Neural progenitor cell (in vitro differentiated cells): ENCODE results near the gene FBP1. TPM values are rescaled to one million over a fixed set of nuclear protein-coding genes. Genes with fewer than 3 reads are reported as not detected.
"Not testable (repeated sequence)": the region's sequence is repeated elsewhere in the genome, so short reads cannot be mapped to it uniquely, and the experiment has no call there.

ENCODE experiments used
- DNase-seq: peaks from one replicate; pipeline ENCODE4 v3.0.0-alpha.2; 2016; ENCODE audit warnings: low spot score
- H2AFZ ChIP-seq: fragments of 200-600 bp; sonication (generic); replicated peaks from 2 replicates; pipeline ENCODE4 v1.6.1; 2016; ENCODE audit warnings: antibody characterized with exemption
- H3F3A ChIP-seq: fragments of 200-600 bp; sonication (generic); 2 replicates; pipeline ENCODE4 v1.6.1; 2016; ENCODE audit warnings: antibody characterized with exemption, low read depth
- H3K27ac ChIP-seq: fragments of 200-600 bp; sonication (generic); 2 replicates; pipeline ENCODE4 v1.5.1; 2016; ENCODE audit warnings: mild to moderate bottlenecking
- H3K27me3 ChIP-seq: fragments of 200-600 bp; sonication (generic); 2 replicates; pipeline ENCODE4 v1.6.1; 2016; ENCODE audit warnings: mild to moderate bottlenecking, moderate library complexity
- H3K36me3 ChIP-seq: fragments of 200-600 bp; sonication (generic); 2 replicates; pipeline ENCODE4 v1.5.1; 2016
- H3K4me1 ChIP-seq: fragments of 200-600 bp; sonication (generic); 2 replicates; pipeline ENCODE4 v1.6.1; 2016; ENCODE audit warnings: mixed run types
- H3K4me2 ChIP-seq: fragments of 200-600 bp; sonication (generic); 2 replicates; pipeline ENCODE4 v1.6.1; 2016
- H3K4me3 ChIP-seq: fragments of 200-600 bp; sonication (generic); 2 replicates; pipeline ENCODE4 v1.5.1; 2016
- H3K79me2 ChIP-seq: fragments of 200-600 bp; sonication (generic); 2 replicates; pipeline ENCODE4 v1.6.1; 2016; ENCODE audit warnings: low read depth
- H3K9ac ChIP-seq: fragments of 200-600 bp; sonication (generic); 2 replicates; pipeline ENCODE4 v1.6.1; 2016
- H3K9me3 ChIP-seq: fragments of 200-600 bp; sonication (generic); 2 replicates; pipeline ENCODE4 v1.5.1; 2016; ENCODE audit warnings: low read depth
- H4K20me1 ChIP-seq: fragments of 200-600 bp; sonication (generic); 2 replicates; pipeline ENCODE4 v1.6.1; 2016; ENCODE audit warnings: low read depth
- H3K27ac Mint-ChIP-seq: 3 replicates; pipeline ENCODE4 v1.8.0; 2021; ENCODE audit warnings: mixed read lengths
- H3K27me3 Mint-ChIP-seq: 2 replicates; pipeline ENCODE4 v1.8.0; 2022; ENCODE audit warnings: low read depth, mild to moderate bottlenecking, inconsistent platforms, moderate library complexity, mixed read lengths; ENCODE audit not compliant: insufficient read depth
- H3K36me3 Mint-ChIP-seq: 3 replicates; pipeline ENCODE4 v1.8.0; 2021; ENCODE audit warnings: mixed read lengths
- H3K4me1 Mint-ChIP-seq: 3 replicates; pipeline ENCODE4 v1.8.0; 2021; ENCODE audit warnings: mixed read lengths
- H3K4me3 Mint-ChIP-seq: 3 replicates; pipeline ENCODE4 v1.8.0; 2021; ENCODE audit warnings: mild to moderate bottlenecking, moderate library complexity, mixed read lengths
- H3K9me3 Mint-ChIP-seq: 3 replicates; pipeline ENCODE4 v1.8.0; 2020; ENCODE audit warnings: mixed read lengths
- EZH2 ChIP-seq: fragments of 200-600 bp; sonication (generic); IDR thresholded peaks from 2 replicates; pipeline ENCODE4 v1.6.1; 2017; ENCODE audit warnings: antibody characterized with exemption, mild to moderate bottlenecking, moderate library complexity
- EZH2phosphoT487 ChIP-seq: fragments of 200-600 bp; sonication (generic); IDR thresholded peaks from 2 replicates; pipeline ENCODE4 v1.6.1; 2017; ENCODE audit warnings: antibody characterized with exemption
- total RNA-seq: library from RNA; depleted of rRNA; stranded (reverse); fragments of >200 nt; gene quantifications from 2 replicates; pipeline ENCODE4 v1.2.3, GENCODE V29; 2015; ENCODE audit warnings: low replicate concordance
- TF ChIP-seq, protein P1 (sequence below): fragments of 200-600 bp; sonication (generic); IDR thresholded peaks from 2 replicates; pipeline ENCODE4 v1.5.1; 2017; ENCODE audit warnings: antibody characterized with exemption, mild to moderate bottlenecking

FBP1 gene
- total RNA-seq, 1 donor from 2014 or later, result not detected

DNA sequence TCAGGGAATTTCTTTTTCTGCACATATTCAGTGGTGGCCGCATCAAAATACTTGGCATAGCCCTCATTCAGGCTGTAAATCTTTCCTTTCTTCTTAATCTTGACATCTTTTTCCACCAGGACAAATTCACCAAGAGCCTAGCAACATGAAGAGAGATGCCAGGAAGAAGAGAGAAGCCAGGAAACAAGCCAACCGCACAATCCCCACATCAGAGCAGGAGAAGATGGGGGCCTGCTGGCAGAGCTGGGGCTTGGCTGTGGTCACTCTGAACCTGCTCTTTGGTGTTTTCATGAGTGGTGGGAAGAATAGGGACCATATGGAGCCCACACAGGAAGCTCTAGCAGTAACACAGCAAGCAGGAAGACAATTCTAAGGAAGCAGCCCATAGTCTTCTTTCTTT lies 72.0 kb downstream of the FBP1 start:
- Mint-ChIP-seq H3K4me1 (no peaks in the 10 kb centered on the region), H3K27ac (no peak overlapping the region), H3K36me3 (peaks cover 9% of the 10 kb centered on the region), H3K27me3 (peaks cover 5% of the 10 kb centered on the region), H3K9me3 (no peaks in the 10 kb centered on the region), H3K4me3 (no peak overlapping the region)
- TF ChIP-seq, protein P1, sequence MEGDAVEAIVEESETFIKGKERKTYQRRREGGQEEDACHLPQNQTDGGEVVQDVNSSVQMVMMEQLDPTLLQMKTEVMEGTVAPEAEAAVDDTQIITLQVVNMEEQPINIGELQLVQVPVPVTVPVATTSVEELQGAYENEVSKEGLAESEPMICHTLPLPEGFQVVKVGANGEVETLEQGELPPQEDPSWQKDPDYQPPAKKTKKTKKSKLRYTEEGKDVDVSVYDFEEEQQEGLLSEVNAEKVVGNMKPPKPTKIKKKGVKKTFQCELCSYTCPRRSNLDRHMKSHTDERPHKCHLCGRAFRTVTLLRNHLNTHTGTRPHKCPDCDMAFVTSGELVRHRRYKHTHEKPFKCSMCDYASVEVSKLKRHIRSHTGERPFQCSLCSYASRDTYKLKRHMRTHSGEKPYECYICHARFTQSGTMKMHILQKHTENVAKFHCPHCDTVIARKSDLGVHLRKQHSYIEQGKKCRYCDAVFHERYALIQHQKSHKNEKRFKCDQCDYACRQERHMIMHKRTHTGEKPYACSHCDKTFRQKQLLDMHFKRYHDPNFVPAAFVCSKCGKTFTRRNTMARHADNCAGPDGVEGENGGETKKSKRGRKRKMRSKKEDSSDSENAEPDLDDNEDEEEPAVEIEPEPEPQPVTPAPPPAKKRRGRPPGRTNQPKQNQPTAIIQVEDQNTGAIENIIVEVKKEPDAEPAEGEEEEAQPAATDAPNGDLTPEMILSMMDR, result no peak
- TF ChIP-seq EZH2 (no peak), EZH2phosphoT487 (no peak)
- Histone ChIP-seq H3K27me3 (no peaks in the 10 kb centered on the region), H3F3A (no peaks in the 10 kb centered on the region), H3K4me2 (no peak overlapping the region), H4K20me1 (no peaks in the 10 kb centered on the region), H3K4me1 (no peaks in the 10 kb centered on the region), H3K9ac (no peak overlapping the region), H3K36me3 (peaks cover 7% of the 10 kb centered on the region), H3K79me2 (no peaks in the 10 kb centered on the region), H3K9me3 (no peaks in the 10 kb centered on the region), H3K27ac (no peak overlapping the region), H2AFZ (no peak overlapping the region), H3K4me3 (no peak overlapping the region)
- no peak for DNase-seq

DNA sequence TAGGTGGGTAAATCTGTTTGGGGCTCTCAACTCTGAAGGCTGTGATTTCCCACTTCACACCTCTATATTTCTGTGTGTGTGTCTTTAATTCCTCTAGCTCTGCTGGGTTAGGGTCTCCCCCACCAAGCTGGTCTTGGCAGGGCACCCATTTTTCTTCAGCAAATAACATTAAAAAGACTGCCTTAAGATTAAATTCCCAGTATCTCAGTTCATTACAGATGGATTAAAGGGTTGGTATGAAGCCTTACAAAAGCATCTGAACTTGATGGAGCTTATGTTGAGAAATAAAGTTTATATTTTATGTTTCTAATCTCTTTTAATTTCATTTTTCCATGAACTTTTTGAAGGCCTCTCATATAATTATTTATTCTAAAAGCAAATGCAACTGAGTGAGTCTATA lies 72.8 kb downstream of the FBP1 start:
- Histone ChIP-seq H3K4me2 (no peak overlapping the region), H4K20me1 (no peaks in the 10 kb centered on the region), H3K27me3 (no peaks in the 10 kb centered on the region), H3K27ac (no peak overlapping the region), H2AFZ (no peak overlapping the region), H3K79me2 (no peaks in the 10 kb centered on the region), H3F3A (no peaks in the 10 kb centered on the region), H3K9me3 (no peaks in the 10 kb centered on the region), H3K4me1 (no peaks in the 10 kb centered on the region), H3K9ac (no peak overlapping the region), H3K4me3 (no peak overlapping the region), H3K36me3 (peaks cover 7% of the 10 kb centered on the region)
- no peak overlapping the region for H3K27ac Mint-ChIP-seq
- H3K4me3 Mint-ChIP-seq, result no peak overlapping the region
- H3K9me3 Mint-ChIP-seq, result no peaks in the 10 kb centered on the region
- H3K27me3 Mint-ChIP-seq, result peaks cover 2% of the 10 kb centered on the region
- H3K36me3 Mint-ChIP-seq, result peaks cover 9% of the 10 kb centered on the region
- no peaks in the 10 kb centered on the region for H3K4me1 Mint-ChIP-seq
- TF ChIP-seq EZH2phosphoT487, result no peak
- TF ChIP-seq, protein P1, result no peak
- no peak for TF ChIP-seq EZH2
- DNase-seq, result no peak

DNA sequence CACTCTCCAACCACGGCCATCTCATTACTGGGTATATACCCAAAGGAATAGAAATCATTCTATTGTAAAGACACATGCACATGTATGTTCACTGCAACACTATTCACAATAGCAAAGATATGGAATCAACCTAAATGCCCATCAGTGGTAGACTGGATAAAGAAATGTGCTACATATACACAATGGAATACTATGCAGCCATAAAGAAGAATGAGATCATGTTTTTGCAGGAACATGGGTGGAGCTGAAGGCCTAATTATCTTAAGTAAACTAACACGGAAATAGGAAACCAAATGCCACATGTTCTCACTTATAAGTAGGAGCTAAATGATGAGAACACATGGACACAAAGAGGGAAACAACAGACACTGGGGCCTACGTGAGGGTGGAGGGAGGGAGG lies 75.0 kb downstream of the FBP1 start:
- not testable (repeated sequence) for H3K9me3 ChIP-seq, H3K27me3 Mint-ChIP-seq, H4K20me1 ChIP-seq, H3K36me3 ChIP-seq, H3K79me2 ChIP-seq, H3K27ac Mint-ChIP-seq, H3K4me1 ChIP-seq, H3K4me3 ChIP-seq, H3K9ac ChIP-seq, H3K27me3 ChIP-seq, H3K4me1 Mint-ChIP-seq, DNase-seq, H3K4me3 Mint-ChIP-seq, H2AFZ ChIP-seq, H3K4me2 ChIP-seq, H3F3A ChIP-seq, H3K27ac ChIP-seq, H3K9me3 Mint-ChIP-seq
- peaks cover 11% of the 10 kb centered on the region for H3K36me3 Mint-ChIP-seq

DNA sequence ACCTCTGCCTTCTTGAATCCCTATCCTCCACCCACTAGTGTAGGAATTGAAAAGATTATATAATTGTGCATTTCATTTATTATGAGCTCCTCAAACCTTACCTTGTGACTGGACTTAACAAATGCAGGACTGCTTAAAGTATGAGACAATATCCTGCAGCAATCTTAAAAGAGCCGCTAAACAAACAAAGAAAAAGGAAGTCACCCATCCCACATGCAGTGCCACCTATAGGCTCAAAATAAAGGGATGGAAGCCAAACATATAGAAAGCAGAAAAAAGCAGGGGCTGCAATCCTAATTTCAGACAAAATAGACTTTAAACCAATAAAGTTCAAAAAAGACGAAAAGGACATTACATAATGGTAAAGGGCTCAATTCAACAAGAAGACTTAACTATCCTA lies 75.8 kb downstream of the FBP1 start:
- Mint-ChIP-seq H3K4me3 (no peak overlapping the region), H3K27ac (no peak overlapping the region), H3K4me1 (no peaks in the 10 kb centered on the region), H3K9me3 (no peaks in the 10 kb centered on the region), H3K36me3 (peaks cover 11% of the 10 kb centered on the region), H3K27me3 (peaks cover 2% of the 10 kb centered on the region)
- Histone ChIP-seq H3K9me3 (no peaks in the 10 kb centered on the region), H3K27me3 (no peaks in the 10 kb centered on the region), H3K79me2 (no peaks in the 10 kb centered on the region), H4K20me1 (no peaks in the 10 kb centered on the region), H3K4me1 (no peaks in the 10 kb centered on the region), H3F3A (no peaks in the 10 kb centered on the region), H3K4me3 (no peak overlapping the region), H3K36me3 (peaks cover 7% of the 10 kb centered on the region), H2AFZ (no peak overlapping the region), H3K27ac (no peak overlapping the region), H3K4me2 (no peak overlapping the region), H3K9ac (no peak overlapping the region)
- DNase-seq, result no peak
- TF ChIP-seq, protein P1, result no peak
- no peak for TF ChIP-seq EZH2phosphoT487
- no peak for TF ChIP-seq EZH2
